Measurements from ENCODE around the gene PLXNC1.

DNA sequence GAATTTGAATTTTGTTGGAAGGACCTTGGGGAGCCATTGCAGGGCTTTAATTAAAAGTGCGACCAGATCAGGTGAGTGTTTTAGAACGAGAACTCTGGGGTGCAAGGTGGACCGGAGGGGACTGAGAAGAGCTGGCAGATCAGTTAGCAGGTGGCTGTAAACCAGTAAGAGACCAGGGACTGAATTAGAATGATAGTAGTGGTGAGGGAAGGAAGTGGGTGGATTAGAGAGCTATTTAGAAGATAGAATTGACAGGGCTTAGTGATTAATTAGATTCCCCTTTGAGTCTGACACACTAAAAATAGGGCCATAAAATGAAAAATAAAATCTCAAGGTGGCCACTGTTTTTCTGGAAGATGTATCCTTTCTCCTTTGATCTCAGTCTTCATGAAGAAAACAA lies 44.8 kb downstream of the PLXNC1 start:
- TF ChIP-seq CTCF (IDR thresholded peaks at IDR 0.05) (no peak), EZH2 (IDR thresholded peaks at IDR 0.05; ENCODE audit: borderline replicate concordance, insufficient read depth, low read depth, low read length, poor library complexity, severe bottlenecking) (no peak)

All from B cell (primary cell).